BLaER1 treated with 17β-estradiol and CSF1 and Interleukin-3, amounts not matched to agents 10 nM and 100 nM (cell line): ENCODE results near the gene TMOD3.

Source experiments
- H3K27ac ChIP-seq, 11 experiments: shearing (Covaris generic); formaldehyde crosslinking; 2 replicates each; pipeline ENCODE4 v1.8.1; 2022
- H3K27me3 ChIP-seq, 11 experiments: shearing (Covaris generic); formaldehyde crosslinking; 2 replicates each; pipeline ENCODE4 v1.8.1; 2022
- H3K36me3 ChIP-seq, 11 experiments: shearing (Covaris generic); formaldehyde crosslinking; 2 replicates each; pipeline ENCODE4 v1.8.1; 2022
- H3K4me1 ChIP-seq, 10 experiments: shearing (Covaris generic); formaldehyde crosslinking; 2 replicates each; pipeline ENCODE4 v1.8.1; 2022
- H3K4me2 ChIP-seq, 11 experiments: shearing (Covaris generic); formaldehyde crosslinking; 2 replicates each; pipeline ENCODE4 v1.8.1; 2022
- H3K4me3 ChIP-seq, 10 experiments: shearing (Covaris generic); formaldehyde crosslinking; 2 replicates each; pipeline ENCODE4 v1.8.1; 2022
- H3K9ac ChIP-seq, 11 experiments: shearing (Covaris generic); formaldehyde crosslinking; 2 replicates each; pipeline ENCODE4 v1.8.1; 2022
- H3K9me3 ChIP-seq, 11 experiments: shearing (Covaris generic); formaldehyde crosslinking; replicated peaks in 1 of 11; 2 replicates each; pipeline ENCODE4 v1.8.1; 2022
- H4K20me1 ChIP-seq, 11 experiments: shearing (Covaris generic); formaldehyde crosslinking; 2 replicates each; pipeline ENCODE4 v1.8.1; 2022
- Cebpa-rat ChIP-seq, 11 experiments: shearing (Covaris generic); IDR thresholded peaks; 2 replicates each; pipeline ENCODE4 v1.8.1; 2022

TMOD3 gene

DNA sequence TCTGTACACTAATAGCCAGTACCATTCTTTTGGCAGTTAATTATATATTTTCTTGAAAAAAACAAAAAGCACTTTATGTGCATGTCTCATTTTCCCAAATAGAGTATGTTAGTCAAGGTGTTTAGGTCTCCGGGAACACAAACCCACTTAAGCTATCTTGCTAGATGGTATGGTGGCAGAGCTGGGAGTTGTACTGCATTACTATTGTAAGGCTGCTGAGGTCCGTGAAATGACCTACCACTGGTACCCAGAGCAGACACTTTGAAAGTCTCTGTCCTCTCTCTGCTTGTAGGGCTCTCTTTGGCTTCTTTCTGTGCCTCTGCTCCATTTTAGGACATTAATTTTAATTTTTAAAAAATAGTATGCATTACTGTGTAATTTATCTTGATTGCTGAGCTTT lies 8.8 kb downstream of the TMOD3 start:
- H3K27me3 ChIP-seq = no peaks in the 10 kb centered on the region
- H3K9ac ChIP-seq = peak overlapping the region in 3 of 11 experiments; percentile 14 to 39 (median 18); a peak in 2 of 22 replicates
- peaks cover 28 to 93% (median 50%) of the 10 kb centered on the region in 11 experiments for H4K20me1 ChIP-seq
- peak overlapping the region; percentile 39 to 86 (median 58) for H3K4me2 ChIP-seq
- peaks cover 0 to 22% (median 4%) of the 10 kb centered on the region in 11 experiments; a peak in 4 of 22 replicates for H3K36me3 ChIP-seq
- no peak for TF ChIP-seq Cebpa-rat (IDR thresholded peaks at IDR 0.05)
- peak overlapping the region in 3 of 11 experiments; percentile 5 to 29 (median 22); a peak in 2 of 22 replicates for H3K27ac ChIP-seq
- peak overlapping the region in 1 of 10 experiments; percentile 16; a peak in 2 of 20 replicates for H3K4me3 ChIP-seq
- H3K4me1 ChIP-seq = peaks cover 40 to 99% (median 51%) of the 10 kb centered on the region in 10 experiments
- peaks cover 0 to 22% (median 4%) of the 10 kb centered on the region in 11 experiments; a peak in 8 of 22 replicates for H3K9me3 ChIP-seq

DNA sequence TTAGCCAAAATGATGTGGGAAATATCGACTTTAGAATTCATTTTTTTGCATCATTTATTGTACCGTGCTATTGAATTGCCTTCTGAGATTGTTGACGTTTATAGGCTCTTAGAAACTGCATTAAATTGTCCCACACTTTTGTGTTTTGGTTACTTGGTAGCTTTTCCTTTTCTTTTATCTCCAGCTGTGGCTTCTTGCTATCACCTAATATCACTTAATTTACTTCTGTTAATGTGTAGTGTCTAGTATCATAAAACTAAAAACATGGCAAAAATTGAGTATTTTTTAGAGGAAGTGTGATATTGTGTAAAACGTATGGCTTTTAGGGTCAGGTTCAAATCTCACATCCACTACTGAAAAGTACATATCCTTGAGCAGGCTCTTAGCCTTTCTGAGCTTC lies 11.2 kb downstream of the TMOD3 start:
- Histone ChIP-seq H3K9ac (no peak overlapping the region), H4K20me1 (peaks cover 14 to 83% (median 28%) of the 10 kb centered on the region in 11 experiments; a peak in 19 of 22 replicates), H3K36me3 (peaks cover 0 to 11% (median 0%) of the 10 kb centered on the region in 11 experiments; a peak in 4 of 22 replicates), H3K27ac (peak overlapping the region in 4 of 11 experiments; percentile 4 to 59 (median 36); a peak in 6 of 22 replicates), H3K4me1 (peaks cover 53 to 99% (median 68%) of the 10 kb centered on the region in 10 experiments), H3K4me3 (no peak overlapping the region), H3K27me3 (no peaks in the 10 kb centered on the region), H3K4me2 (peak overlapping the region in 4 of 11 experiments; percentile 57 to 88 (median 76); a peak in 5 of 22 replicates), H3K9me3 (peaks cover 0 to 22% (median 4%) of the 10 kb centered on the region in 11 experiments; a peak in 8 of 22 replicates)
- no peak for TF ChIP-seq Cebpa-rat (IDR thresholded peaks at IDR 0.05)

DNA sequence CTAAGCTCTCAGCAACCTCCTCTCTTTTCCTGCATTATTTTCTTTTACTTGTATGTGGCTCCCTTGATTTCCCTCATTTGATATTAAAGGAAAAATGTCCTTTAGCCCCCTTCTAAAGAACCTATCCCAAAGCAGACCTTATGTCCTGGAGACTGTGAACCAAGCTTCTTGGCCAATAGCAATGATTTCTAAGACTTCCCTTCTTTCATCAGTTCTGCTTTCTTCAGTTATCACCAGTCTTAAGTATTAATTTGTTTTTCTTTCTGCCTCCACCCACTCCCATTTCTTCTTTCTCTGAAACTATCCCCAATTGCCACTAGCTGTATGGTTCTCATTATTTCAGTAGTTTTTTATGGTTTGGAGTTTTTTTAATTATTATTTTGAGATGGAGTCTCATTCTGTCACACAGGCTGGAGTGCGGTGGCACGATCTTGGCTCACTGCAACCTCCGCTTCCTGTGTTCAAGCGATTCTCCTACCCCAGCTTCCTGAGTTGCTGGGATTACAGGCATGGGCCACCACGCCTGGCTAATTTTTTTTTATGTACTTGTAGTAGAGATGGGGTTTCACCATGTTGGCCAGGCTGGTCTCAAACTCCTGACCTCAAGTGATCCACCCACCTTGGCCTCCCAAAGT lies 12.1 kb downstream of the TMOD3 start:
- H3K4me2 ChIP-seq = peak overlapping the region; percentile 13 to 88 (median 53); a peak in 21 of 22 replicates
- peak overlapping the region in 1 of 10 experiments; percentile 3; a peak in 2 of 20 replicates for H3K4me3 ChIP-seq
- peaks cover 0 to 22% (median 4%) of the 10 kb centered on the region in 11 experiments; a peak in 8 of 22 replicates for H3K9me3 ChIP-seq
- peaks cover 12 to 83% (median 24%) of the 10 kb centered on the region in 11 experiments; a peak in 19 of 22 replicates for H4K20me1 ChIP-seq
- peak overlapping the region in 4 of 11 experiments; percentile 11 to 18 (median 14); a peak in 2 of 22 replicates for H3K9ac ChIP-seq
- H3K27me3 ChIP-seq = no peaks in the 10 kb centered on the region
- peaks cover 62 to 99% (median 76%) of the 10 kb centered on the region in 10 experiments for H3K4me1 ChIP-seq
- peak in 2 of 11 experiments; percentile 15 to 57; a peak in 1 of 22 replicates for TF ChIP-seq Cebpa-rat (IDR thresholded peaks at IDR 0.05)
- H3K27ac ChIP-seq = peak overlapping the region; percentile 46 to 69 (median 57); a peak in 20 of 22 replicates
- H3K36me3 ChIP-seq = peaks cover 0 to 11% (median 0%) of the 10 kb centered on the region in 11 experiments; a peak in 3 of 22 replicates

DNA sequence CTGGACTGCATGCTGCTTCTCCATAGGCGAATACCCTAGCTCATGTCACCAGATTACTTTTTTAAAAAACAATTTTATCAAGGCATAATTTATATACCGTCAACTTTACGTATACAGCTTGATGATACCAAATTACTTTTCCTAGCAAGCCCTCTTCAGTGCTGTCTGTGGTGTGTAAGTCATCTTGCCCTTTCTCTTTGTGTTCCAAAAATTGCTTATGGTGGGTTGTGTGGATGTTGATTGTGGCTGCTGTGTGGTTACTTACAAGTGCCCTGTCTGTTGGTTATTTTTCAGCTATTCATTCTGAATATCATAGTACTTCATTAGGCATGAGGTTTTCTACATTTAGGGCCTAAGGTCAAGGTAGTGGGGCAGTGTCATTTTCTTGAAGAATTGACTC lies 12.8 kb downstream of the TMOD3 start:
- peaks cover 0 to 11% (median 0%) of the 10 kb centered on the region in 11 experiments; a peak in 3 of 22 replicates for H3K36me3 ChIP-seq
- peaks cover 0 to 22% (median 4%) of the 10 kb centered on the region in 11 experiments; a peak in 8 of 22 replicates for H3K9me3 ChIP-seq
- no peak overlapping the region for H3K4me3 ChIP-seq
- no peaks in the 10 kb centered on the region for H3K27me3 ChIP-seq
- H3K4me2 ChIP-seq = peak overlapping the region; percentile 13 to 88 (median 53); a peak in 20 of 22 replicates
- peak overlapping the region; percentile 46 to 69 (median 57); a peak in 19 of 22 replicates for H3K27ac ChIP-seq
- H3K4me1 ChIP-seq = peaks cover 62 to 99% (median 78%) of the 10 kb centered on the region in 10 experiments
- peak overlapping the region in 4 of 11 experiments; percentile 11 to 18 (median 14); a peak in 2 of 22 replicates for H3K9ac ChIP-seq
- peaks cover 10 to 83% (median 20%) of the 10 kb centered on the region in 11 experiments; a peak in 19 of 22 replicates for H4K20me1 ChIP-seq
- TF ChIP-seq Cebpa-rat (IDR thresholded peaks at IDR 0.05) = no peak

DNA sequence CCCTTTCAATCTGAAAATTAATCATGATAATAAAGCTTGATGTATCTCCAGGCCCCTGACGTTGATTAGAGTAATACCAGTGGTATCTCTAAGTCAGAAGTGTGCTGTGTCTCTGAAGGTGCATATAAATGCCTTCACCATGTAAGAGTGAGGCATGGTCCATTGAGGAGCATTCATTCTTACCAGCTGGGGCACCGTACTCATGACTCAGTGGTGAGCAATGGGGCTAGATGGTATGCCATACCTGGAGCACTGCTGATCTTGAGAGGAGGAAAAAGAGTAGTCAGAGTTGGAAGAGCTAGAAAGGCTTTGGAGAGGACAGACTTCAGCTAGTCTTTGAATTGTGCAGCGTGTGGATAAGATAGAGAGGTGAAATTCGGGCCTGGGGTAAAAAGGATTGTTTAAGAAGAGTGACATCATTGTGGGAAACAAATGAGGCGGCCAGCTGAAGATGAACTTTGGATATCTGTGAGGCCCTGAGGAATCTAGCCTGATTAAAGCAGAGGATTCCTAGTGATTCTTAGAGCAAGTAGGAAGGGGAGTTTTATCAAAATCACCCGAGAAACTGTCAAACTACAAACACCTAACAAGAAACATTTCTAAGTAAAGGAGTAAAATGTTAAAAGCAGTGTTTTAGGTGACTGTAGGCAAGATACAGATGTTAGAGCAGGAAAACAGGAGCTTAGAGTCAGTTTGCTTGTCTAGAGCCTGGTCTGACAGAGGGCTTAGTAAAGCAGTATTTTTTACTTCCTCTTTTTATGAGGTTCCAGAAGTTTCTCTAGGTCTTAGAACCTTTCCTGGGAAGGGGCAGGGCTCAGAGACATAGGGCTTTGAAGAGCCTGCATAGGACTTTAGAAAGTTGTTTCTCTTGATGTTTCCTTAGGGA lies 13.6 kb downstream of the TMOD3 start:
- peak overlapping the region in 10 of 11 experiments; percentile 21 to 69 (median 55); a peak in 15 of 22 replicates for H3K27ac ChIP-seq
- peaks cover 4 to 83% (median 14%) of the 10 kb centered on the region in 11 experiments; a peak in 14 of 22 replicates for H4K20me1 ChIP-seq
- H3K4me3 ChIP-seq = no peak overlapping the region
- H3K9me3 ChIP-seq = peaks cover 0 to 22% (median 4%) of the 10 kb centered on the region in 11 experiments; a peak in 8 of 22 replicates
- TF ChIP-seq Cebpa-rat (IDR thresholded peaks at IDR 0.05) = no peak
- H3K27me3 ChIP-seq = no peaks in the 10 kb centered on the region
- peak overlapping the region in 3 of 11 experiments; percentile 9 to 52 (median 28); a peak in 4 of 22 replicates for H3K9ac ChIP-seq
- H3K4me2 ChIP-seq = peak overlapping the region; percentile 13 to 88 (median 50); a peak in 21 of 22 replicates
- peaks cover 57 to 99% (median 74%) of the 10 kb centered on the region in 10 experiments for H3K4me1 ChIP-seq
- H3K36me3 ChIP-seq = peaks cover 0 to 15% (median 4%) of the 10 kb centered on the region in 11 experiments; a peak in 5 of 22 replicates

DNA sequence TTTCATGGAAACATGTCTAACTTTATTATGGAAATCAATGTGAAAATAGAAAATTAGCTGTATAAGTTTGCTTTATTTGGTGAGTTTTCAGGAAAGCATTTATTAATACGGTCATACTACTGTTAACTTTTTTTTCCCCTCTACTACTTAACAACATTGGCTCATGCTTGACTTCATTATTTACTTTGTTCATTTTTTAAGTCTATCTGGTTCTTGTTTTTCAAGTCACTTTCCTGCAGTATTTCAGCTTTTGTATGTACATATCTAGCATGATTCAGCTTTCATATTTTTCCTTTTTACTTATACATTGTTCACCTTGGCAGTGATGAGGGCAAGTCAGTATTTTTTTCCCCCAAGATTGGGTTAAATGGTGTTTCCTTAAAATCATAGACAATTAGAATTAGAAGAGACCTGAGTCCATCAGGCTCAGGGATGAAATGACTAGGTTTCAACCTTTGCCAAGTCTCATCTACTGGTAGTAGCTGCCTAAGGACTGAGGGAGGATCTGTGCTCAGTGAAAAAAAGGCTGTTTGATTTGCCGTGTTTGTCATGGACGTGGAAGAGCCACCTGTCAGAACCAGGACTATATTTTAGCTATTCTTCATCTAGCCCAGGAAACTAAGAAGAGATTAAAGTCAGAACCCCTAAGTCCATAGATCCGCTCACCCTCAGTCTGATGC lies 15.4 kb downstream of the TMOD3 start:
- Histone ChIP-seq H3K36me3 (peaks cover 0 to 20% (median 5%) of the 10 kb centered on the region in 11 experiments; a peak in 5 of 22 replicates), H3K9me3 (peaks cover 0 to 22% (median 4%) of the 10 kb centered on the region in 11 experiments; a peak in 9 of 22 replicates), H3K27ac (peak overlapping the region; percentile 20 to 87 (median 64); a peak in 17 of 22 replicates), H3K9ac (peak overlapping the region in 2 of 11 experiments; percentile 53 to 61; a peak in 3 of 22 replicates), H3K4me3 (no peak overlapping the region), H3K4me2 (peak overlapping the region in 10 of 11 experiments; percentile 53 to 81 (median 74); a peak in 15 of 22 replicates), H4K20me1 (peaks cover 0 to 83% (median 6%) of the 10 kb centered on the region in 11 experiments; a peak in 6 of 22 replicates), H3K4me1 (peaks cover 49 to 95% (median 65%) of the 10 kb centered on the region in 10 experiments), H3K27me3 (no peaks in the 10 kb centered on the region)
- TF ChIP-seq Cebpa-rat (IDR thresholded peaks at IDR 0.05) = no peak

DNA sequence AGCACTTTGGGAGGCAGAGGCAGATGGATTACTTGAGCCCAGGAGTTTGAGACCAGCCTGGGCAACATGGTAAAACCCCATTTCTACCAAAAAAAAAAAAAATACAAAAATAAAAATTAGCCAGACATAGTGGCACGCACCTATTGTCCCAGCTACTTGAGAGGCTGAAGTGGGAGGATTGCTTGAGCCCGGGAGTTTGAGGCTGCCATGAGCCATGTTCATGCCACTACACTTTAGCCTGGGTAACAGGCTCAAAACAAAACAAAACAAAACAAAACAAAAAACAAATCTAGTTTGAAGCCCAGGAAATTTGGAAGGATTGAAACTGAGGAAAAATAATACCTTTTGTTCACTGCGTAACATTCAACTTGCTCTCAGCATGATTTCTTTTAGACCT lies 16.6 kb downstream of the TMOD3 start:
- Histone ChIP-seq H4K20me1 (peaks cover 0 to 83% (median 8%) of the 10 kb centered on the region in 11 experiments; a peak in 9 of 22 replicates), H3K9ac (peak overlapping the region in 6 of 11 experiments; percentile 1 to 67 (median 46); a peak in 10 of 22 replicates)
- no peak for TF ChIP-seq Cebpa-rat (IDR thresholded peaks at IDR 0.05)

More for the DNA sequence above, 16.6 kb downstream of the TMOD3 start:
- peak overlapping the region; percentile 43 to 81 (median 73) for H3K4me2 ChIP-seq
- H3K36me3 ChIP-seq = peaks cover 0 to 23% (median 5%) of the 10 kb centered on the region in 11 experiments; a peak in 6 of 22 replicates
- peaks cover 49 to 83% (median 59%) of the 10 kb centered on the region in 10 experiments for H3K4me1 ChIP-seq
- H3K4me3 ChIP-seq = peak overlapping the region in 2 of 10 experiments; percentile 3 to 4; a peak in 1 of 20 replicates
- H3K27ac ChIP-seq = peak overlapping the region; percentile 20 to 87 (median 64); a peak in 21 of 22 replicates
- H3K27me3 ChIP-seq = no peaks in the 10 kb centered on the region
- peaks cover 0 to 20% (median 0%) of the 10 kb centered on the region in 11 experiments; a peak in 8 of 22 replicates for H3K9me3 ChIP-seq
